Calu3 (cell line): Measurements from ENCODE around the gene COASY. TPM values are rescaled to one million over a fixed set of nuclear protein-coding genes. Genes with fewer than 3 reads are reported as not detected.

Experiments used
- BruUV-seq: library from RNA; stranded (reverse); fragments of 400-500 nt; replicated peaks from 2 replicates; lab custom pipeline; 2021; lab: Mats Ljungman, UMichigan
- CTCF ChIA-PET: fragments of 300-600 bp; sonication (Branson Sonifier 250); formaldehyde crosslinking; loops from one replicate; lab custom pipeline; 2022; ENCODE audit warnings: antibody characterized with exemption; lab: Charles Lee
- DNase-seq: peaks from one replicate; pipeline ENCODE4 v3.0.0; 2022
- H3K27ac Mint-ChIP-seq: one replicate; pipeline ENCODE4 v1.8.0; 2022; ENCODE audit warnings: mixed read lengths; ENCODE audit not compliant: unreplicated experiment
- H3K27me3 Mint-ChIP-seq: one replicate; pipeline ENCODE4 v1.8.0; 2022; ENCODE audit warnings: mixed read lengths; ENCODE audit not compliant: unreplicated experiment
- H3K36me3 Mint-ChIP-seq: one replicate; pipeline ENCODE4 v1.8.0; 2022; ENCODE audit warnings: mild to moderate bottlenecking, moderate library complexity, mixed read lengths; ENCODE audit not compliant: insufficient read depth, unreplicated experiment
- H3K4me1 Mint-ChIP-seq: one replicate; pipeline ENCODE4 v1.8.0; 2022; ENCODE audit warnings: mild to moderate bottlenecking, low read depth, mixed read lengths; ENCODE audit not compliant: unreplicated experiment
- H3K4me3 Mint-ChIP-seq: one replicate; pipeline ENCODE4 v1.8.0; 2022; ENCODE audit warnings: mild to moderate bottlenecking, low read depth, moderate library complexity, mixed read lengths; ENCODE audit not compliant: unreplicated experiment
- H3K9me3 Mint-ChIP-seq: one replicate; pipeline ENCODE4 v1.8.0; 2022; ENCODE audit warnings: low read depth, mixed read lengths; ENCODE audit not compliant: unreplicated experiment
- intact Hi-C: fragments of 100-400 bp; cut with micrococcal nuclease; formaldehyde crosslinking; loops from one replicate; pipeline ENCODE4 v1.10.0; 2022; ENCODE audit not compliant: unreplicated experiment
- total RNA-seq: library from RNA; stranded (reverse); gene quantifications from 2 replicates; pipeline ENCODE4 v1.2.3, GENCODE V29; 2022
- TF ChIP-seq, protein P1 (sequence below): fragments of 200-600 bp; IDR thresholded peaks from one replicate; pipeline ENCODE4 v1.8.0; 2022; ENCODE audit warnings: antibody characterized with exemption; ENCODE audit not compliant: unreplicated experiment

Gene COASY
- total RNA-seq, 1 experiment from 2014 or later, result 163 TPM

DNA sequence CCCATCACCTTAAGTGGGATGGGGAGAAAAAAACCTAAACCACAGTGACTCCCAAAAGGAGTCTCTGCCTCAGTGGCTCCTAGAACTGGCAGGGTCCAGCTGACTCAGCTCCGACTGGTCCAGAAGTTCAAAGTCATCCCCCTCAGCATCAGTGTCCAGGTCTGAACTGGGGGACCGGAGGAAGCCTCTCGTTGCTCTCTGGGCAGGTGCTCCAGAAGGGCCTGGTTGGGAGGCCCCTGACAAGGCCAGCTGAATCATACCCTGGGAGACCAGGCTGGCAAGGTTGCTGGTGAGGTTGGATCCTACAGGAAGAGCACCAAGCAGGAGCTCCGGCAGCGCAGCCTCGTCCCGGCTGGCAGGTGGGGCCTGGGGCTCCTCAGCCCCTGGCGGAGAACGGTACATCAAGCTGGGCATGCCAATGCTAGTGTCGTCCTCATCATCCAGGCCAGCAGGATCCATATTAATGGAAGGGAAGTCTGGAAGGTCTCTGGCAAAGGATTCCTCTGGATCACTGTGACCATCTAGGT lies 19.9 kb downstream of the COASY start:
- BruUV-seq, result no TSS peak
- CTCF ChIA-PET, result interaction anchor here (0.5 kb wide), 1 partner anchor 263 kb away, joined by 4 read pairs; no protein-coding TSS in a partner anchor
- Mint-ChIP-seq H3K4me1 (peaks cover 19% of the 10 kb centered on the region), H3K36me3 (peaks cover 74% of the 10 kb centered on the region), H3K9me3 (no peaks in the 10 kb centered on the region), H3K27ac (no peak overlapping the region), H3K4me3 (no peak overlapping the region), H3K27me3 (no peaks in the 10 kb centered on the region)
- intact Hi-C loops, result no loop called here
- DNase-seq, result no peak
- TF ChIP-seq, protein P1, sequence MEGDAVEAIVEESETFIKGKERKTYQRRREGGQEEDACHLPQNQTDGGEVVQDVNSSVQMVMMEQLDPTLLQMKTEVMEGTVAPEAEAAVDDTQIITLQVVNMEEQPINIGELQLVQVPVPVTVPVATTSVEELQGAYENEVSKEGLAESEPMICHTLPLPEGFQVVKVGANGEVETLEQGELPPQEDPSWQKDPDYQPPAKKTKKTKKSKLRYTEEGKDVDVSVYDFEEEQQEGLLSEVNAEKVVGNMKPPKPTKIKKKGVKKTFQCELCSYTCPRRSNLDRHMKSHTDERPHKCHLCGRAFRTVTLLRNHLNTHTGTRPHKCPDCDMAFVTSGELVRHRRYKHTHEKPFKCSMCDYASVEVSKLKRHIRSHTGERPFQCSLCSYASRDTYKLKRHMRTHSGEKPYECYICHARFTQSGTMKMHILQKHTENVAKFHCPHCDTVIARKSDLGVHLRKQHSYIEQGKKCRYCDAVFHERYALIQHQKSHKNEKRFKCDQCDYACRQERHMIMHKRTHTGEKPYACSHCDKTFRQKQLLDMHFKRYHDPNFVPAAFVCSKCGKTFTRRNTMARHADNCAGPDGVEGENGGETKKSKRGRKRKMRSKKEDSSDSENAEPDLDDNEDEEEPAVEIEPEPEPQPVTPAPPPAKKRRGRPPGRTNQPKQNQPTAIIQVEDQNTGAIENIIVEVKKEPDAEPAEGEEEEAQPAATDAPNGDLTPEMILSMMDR, result no peak

DNA sequence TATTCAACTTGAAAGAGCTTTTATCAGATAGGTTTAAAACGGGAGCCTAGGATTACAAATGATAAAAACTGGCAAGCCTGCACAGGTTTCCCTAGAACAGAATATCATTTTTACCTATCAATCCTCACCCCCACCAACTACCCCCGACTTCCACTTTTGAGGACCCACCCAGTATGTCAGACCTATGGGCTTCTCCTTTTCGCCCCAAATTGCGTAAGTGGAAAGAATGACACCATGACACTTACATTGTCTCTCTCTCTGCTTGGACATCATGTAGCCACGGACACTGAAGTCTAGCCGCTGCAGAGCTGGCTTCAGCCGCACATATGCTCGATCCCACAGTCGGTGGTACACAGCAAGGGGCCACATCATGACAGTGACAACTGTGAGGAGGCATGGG lies 22.9 kb downstream of the COASY start:
- CTCF ChIA-PET, result no interaction called here
- no TSS peak for BruUV-seq
- H3K36me3 Mint-ChIP-seq, result peaks cover 56% of the 10 kb centered on the region
- no peaks in the 10 kb centered on the region for H3K9me3 Mint-ChIP-seq
- DNase-seq, result no peak
- no peak overlapping the region for H3K4me3 Mint-ChIP-seq
- H3K27ac Mint-ChIP-seq, result no peak overlapping the region
- TF ChIP-seq, protein P1, result no peak
- intact Hi-C loops, result no loop called here
- peaks cover under 1% of the 10 kb centered on the region for H3K4me1 Mint-ChIP-seq
- no peaks in the 10 kb centered on the region for H3K27me3 Mint-ChIP-seq

DNA sequence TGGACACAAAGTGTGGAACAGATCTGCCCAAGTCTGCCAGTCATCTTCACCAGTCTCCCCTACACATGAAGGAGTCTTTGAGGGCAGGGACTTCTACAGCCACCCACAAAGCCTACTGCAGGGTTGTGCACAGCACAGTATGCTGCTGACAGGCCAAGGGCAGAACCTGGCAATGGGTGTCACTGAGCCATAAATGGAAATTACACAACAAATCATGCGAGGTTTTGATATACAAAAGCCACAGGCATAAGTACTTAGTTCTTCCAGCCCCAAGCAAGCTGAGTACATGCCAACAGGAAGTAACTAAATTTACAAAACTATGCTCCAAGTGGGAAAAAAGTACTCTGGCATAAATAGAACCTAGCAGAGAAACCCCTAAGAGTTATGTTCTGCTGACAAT lies 23.4 kb downstream of the COASY start:
- CTCF ChIA-PET, result no interaction called here
- no peaks in the 10 kb centered on the region for H3K4me1 Mint-ChIP-seq
- TF ChIP-seq, protein P1, result no peak
- no TSS peak for BruUV-seq
- intact Hi-C loops, result no loop called here
- H3K9me3 Mint-ChIP-seq, result no peaks in the 10 kb centered on the region
- no peak overlapping the region for H3K27ac Mint-ChIP-seq
- peaks cover 57% of the 10 kb centered on the region for H3K36me3 Mint-ChIP-seq
- no peak for DNase-seq
- H3K27me3 Mint-ChIP-seq, result no peaks in the 10 kb centered on the region
- no peak overlapping the region for H3K4me3 Mint-ChIP-seq

DNA sequence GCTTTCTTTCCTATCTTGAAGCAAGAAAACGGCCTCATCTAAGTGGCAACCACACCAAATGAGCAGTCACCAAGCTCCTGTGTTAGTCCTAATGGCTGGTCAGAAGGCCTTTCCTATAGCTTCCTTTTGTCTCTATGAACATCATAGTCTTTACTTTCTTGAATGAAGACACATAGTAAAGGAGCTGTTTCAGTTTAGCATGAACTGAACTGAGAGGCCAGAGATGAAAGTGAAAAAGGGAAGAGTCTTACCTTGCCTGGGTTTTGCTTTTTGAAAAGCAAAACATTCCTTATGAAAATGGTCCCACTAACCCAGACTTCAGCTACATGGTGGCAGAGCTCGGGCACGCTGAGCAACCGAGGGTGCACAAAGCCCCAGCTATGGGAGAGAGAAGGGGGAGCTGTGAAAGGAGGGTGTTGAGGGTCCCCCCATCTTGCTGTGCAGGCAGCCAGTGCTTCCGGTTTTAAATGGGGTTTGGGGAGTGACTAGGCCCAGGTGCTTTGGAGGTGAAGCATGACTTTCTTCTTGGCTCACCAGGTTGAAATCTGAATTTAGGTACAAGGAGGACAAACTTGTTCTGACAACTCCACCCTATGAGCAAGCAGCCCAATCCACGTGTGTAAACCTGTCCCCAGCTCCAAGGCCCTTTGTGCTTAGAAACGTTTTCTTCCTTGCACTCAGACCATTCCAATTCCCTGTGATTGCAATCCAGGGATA lies 24.7 kb downstream of the COASY start:
- no TSS peak for BruUV-seq
- Mint-ChIP-seq H3K4me3 (no peak overlapping the region), H3K27ac (no peak overlapping the region), H3K27me3 (no peaks in the 10 kb centered on the region), H3K36me3 (peaks cover 55% of the 10 kb centered on the region), H3K4me1 (no peaks in the 10 kb centered on the region), H3K9me3 (no peaks in the 10 kb centered on the region)
- CTCF ChIA-PET, result no interaction called here
- no peak for DNase-seq
- intact Hi-C loops, result no loop called here
- TF ChIP-seq, protein P1, result no peak
